ENCODE data around the gene BOD1L1. TPM values are rescaled to one million over a fixed set of nuclear protein-coding genes. Genes with fewer than 3 reads are reported as not detected.

The BOD1L1 gene
- total and polyA plus RNA-seq, 2 of the 8 experiments (the other 6 are each of a cell fraction or from before 2014, with no cell fraction given): 6.8 to 39.3 TPM

DNA sequence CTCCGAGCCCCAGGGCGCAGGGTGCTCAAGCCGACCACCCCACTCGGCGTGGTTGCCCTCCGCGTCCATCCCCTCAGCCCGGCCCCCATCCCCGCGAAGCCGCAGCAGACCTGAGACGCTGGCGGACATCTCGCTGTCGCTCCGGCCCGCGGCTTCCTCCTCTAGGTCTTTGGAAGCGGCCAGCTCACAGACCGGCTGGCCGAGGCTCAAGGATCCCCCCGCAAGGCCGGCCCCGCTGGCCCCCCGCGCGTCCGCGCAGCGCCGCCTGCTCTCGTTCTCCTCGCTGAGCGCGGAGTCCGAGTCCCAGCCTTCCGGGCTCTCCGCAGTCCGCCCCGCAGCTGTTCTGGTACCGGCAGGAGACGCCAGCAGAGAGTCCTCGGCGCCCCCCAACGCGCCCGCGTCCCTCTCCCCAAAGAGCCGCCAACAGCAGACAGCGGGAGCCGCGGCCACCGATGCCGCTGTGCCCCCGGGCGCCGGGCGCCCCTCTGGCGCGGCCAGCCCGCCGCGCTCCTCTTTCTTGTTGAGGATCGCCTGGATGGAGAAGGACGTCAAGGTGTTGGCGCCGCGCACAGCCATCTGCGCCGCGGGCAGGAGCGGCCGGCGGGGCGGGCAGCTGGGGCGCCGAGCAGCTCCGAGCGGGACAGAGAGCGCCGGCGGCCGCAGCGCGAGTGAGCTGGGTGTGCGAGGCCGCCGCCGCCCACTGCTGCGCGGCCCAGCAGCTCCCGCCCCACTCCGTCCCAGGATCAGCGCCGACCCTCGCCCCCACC lies 83.5 kb downstream of the BOD1L1 start, which contains the start of gene NKX3-2 (continued):
- TF ChIP-seq RXRA (IDR thresholded peaks at IDR 0.05; ENCODE audit: insufficient read depth, low read depth, low read length) (no peak), HDAC2 (IDR thresholded peaks at IDR 0.05; ENCODE audit: borderline replicate concordance in 1 of 2, low read depth in 2 of 2, low read length in 2 of 2) (0 out of 4 replicates have a peak, but pooled peaks of 1 of the 2 experiments have one; percentile 1), SUZ12 (IDR thresholded peaks at IDR 0.05; ENCODE audit: low read length) (peak; percentile 100), EZH2 (IDR thresholded peaks at IDR 0.05; ENCODE audit: low read depth, low read length, severe bottlenecking) (peak; percentile 98)

All from H1 (cell line).